Testis (tissue), 3 donors: ENCODE results near the gene LYRM4. TPM values are rescaled to one million over a fixed set of nuclear protein-coding genes. Genes with fewer than 3 reads are reported as not detected.

Source experiments
- DNase-seq: peaks from one replicate; pipeline ENCODE4 v3.0.0-alpha.2; 2019
- H3K27ac ChIP-seq, 2 donors: fragments of 200-600 bp; sonication (generic); one replicate each; pipeline ENCODE4 v1.5.1; 2019
- H3K27me3 ChIP-seq: fragments of 200-600 bp; sonication (generic); one replicate; pipeline ENCODE4 v1.5.1; 2019
- H3K36me3 ChIP-seq: fragments of 200-600 bp; sonication (generic); one replicate; pipeline ENCODE4 v1.5.1; 2017; ENCODE audit warnings: low read depth; ENCODE audit errors: missing control alignments
- H3K4me1 ChIP-seq: fragments of 200-600 bp; sonication (generic); one replicate; pipeline ENCODE4 v1.5.1; 2019
- H3K4me3 ChIP-seq, 2 donors: fragments of 200-600 bp; sonication (generic); one replicate each; pipeline ENCODE4 v1.5.1; 2017 to 2019
- H3K9me3 ChIP-seq: fragments of 200-600 bp; sonication (generic); one replicate; pipeline ENCODE4 v1.5.1; 2017
- POLR2A ChIP-seq: fragments of 450-650 bp; IDR thresholded peaks from one replicate; pipeline ENCODE4 v1.6.1; 2017; ENCODE audit warnings: antibody characterized with exemption, mild to moderate bottlenecking, moderate library complexity
- WGBS, 2 donors: methylation state at CpG; one replicate each; pipeline ENCODE4 v1.1.5; 2018; 5-methylcytosine and 5-hydroxymethylcytosine counted together
- intact Hi-C: fragments of 100-400 bp; cut with DNase I; formaldehyde crosslinking; loops from one replicate; pipeline ENCODE4 v1.15.1; 2023; ENCODE audit warnings: low total_unique reads
- polyA plus RNA-seq: library from polyadenylated mRNA; stranded (reverse); fragments of 350-450 nt; fragmentation: Illumina TruSeq; extraction: RNeasy Lipid Tissue Mini Kit (QIAGEN cat#74804); gene quantifications from one replicate; pipeline ENCODE4 v1.2.3, GENCODE V29; 2014; ENCODE audit warnings: low read depth, low replicate concordance; ENCODE audit not compliant: insufficient read depth
- total RNA-seq, 2 donors: library from RNA; depleted of rRNA; stranded (reverse); fragments of >200 nt; gene quantifications; one replicate each; pipeline ENCODE4 v1.2.3, GENCODE V29; 2016
- TF ChIP-seq, protein P1 (sequence below), 3 experiments: fragments of 450-650 bp in 2 of 3; fragments of 200-600 bp in 1 of 3; sonication (generic) in 1 of 3; IDR thresholded peaks; one replicate each; pipeline ENCODE4 v1.5.1; 2016 to 2019; ENCODE audit warnings: antibody characterized with exemption in 3 of 3, mild to moderate bottlenecking in 2 of 3, moderate library complexity in 1 of 3

Gene LYRM4
- total and polyA plus RNA-seq, 3 donors from 2014 or later: 18.5 to 41.8 (median 23.0) TPM

DNA sequence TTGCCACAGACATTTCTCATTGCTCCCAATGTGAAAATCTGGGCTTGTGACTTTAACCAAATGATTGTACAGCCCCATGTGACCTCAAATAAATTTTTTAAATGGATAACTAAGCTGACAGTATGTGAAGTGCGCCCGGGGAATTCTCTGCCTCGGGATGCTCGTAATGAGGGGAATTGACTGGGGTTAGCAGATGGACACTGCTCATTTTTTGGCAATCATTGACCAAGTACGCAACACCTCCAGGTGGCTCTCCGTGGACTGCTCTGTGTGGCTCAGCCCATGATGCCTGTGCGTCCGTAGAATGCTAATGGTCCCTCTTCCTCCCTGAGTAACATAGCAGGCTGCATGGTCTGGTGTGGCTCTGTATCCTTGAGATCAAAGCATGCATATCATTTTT is 42.9 kb upstream of the LYRM4 start:
- no peak overlapping the region for H3K27ac ChIP-seq
- no peaks in the 10 kb centered on the region for H3K27me3 ChIP-seq
- no peaks in the 10 kb centered on the region for H3K9me3 ChIP-seq
- H3K4me3 ChIP-seq: no peak overlapping the region
- no peaks in the 10 kb centered on the region for H3K36me3 ChIP-seq
- intact Hi-C loops: no loop called here
- DNase-seq: no peak
- no peak for TF ChIP-seq POLR2A
- TF ChIP-seq, protein P1, sequence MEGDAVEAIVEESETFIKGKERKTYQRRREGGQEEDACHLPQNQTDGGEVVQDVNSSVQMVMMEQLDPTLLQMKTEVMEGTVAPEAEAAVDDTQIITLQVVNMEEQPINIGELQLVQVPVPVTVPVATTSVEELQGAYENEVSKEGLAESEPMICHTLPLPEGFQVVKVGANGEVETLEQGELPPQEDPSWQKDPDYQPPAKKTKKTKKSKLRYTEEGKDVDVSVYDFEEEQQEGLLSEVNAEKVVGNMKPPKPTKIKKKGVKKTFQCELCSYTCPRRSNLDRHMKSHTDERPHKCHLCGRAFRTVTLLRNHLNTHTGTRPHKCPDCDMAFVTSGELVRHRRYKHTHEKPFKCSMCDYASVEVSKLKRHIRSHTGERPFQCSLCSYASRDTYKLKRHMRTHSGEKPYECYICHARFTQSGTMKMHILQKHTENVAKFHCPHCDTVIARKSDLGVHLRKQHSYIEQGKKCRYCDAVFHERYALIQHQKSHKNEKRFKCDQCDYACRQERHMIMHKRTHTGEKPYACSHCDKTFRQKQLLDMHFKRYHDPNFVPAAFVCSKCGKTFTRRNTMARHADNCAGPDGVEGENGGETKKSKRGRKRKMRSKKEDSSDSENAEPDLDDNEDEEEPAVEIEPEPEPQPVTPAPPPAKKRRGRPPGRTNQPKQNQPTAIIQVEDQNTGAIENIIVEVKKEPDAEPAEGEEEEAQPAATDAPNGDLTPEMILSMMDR (IDR thresholded peaks at IDR 0.05): no peak
- H3K4me1 ChIP-seq: no peaks in the 10 kb centered on the region
- WGBS, 2 donors: 91 to 98% methylated on average over 8 of the region's 8 CpGs

DNA sequence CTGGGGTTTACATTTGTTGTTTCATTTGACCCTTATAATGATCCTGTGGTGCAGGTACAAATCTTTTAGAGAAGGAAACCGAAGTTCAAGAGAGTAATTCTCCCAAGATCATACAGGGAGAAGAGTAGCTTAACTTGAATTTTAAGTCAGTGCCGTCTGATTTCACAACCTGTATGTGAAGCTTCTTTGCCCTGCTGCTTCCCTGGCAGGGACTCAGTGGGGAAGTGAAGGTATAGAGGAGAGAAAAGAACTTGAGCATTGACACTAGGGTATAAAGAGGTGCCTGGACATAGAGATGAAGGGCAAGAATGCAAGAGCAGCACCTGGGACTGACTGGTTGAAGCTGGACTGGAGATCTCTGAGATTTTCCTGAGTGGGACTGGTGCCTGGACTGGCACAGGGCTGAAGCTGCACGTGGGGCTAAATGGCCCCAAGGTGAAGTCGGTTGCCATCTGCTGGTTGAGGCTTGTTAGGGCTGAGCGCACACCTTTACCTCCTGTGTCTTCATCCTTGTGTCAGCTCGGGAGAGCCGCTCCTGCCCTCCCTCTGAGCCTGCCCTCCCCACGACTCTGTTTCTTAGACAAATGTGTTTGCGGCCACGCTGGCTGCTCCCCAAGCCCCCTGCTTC is 42.4 kb upstream of the LYRM4 start:
- no peak for TF ChIP-seq POLR2A
- TF ChIP-seq, protein P1 (IDR thresholded peaks at IDR 0.05): peak in 1 of 3 experiments; percentile 9
- intact Hi-C loops: no loop called here
- Histone ChIP-seq H3K36me3 (no peaks in the 10 kb centered on the region), H3K9me3 (no peaks in the 10 kb centered on the region), H3K27me3 (no peaks in the 10 kb centered on the region), H3K4me3 (no peak overlapping the region), H3K27ac (no peak overlapping the region), H3K4me1 (no peaks in the 10 kb centered on the region)
- peak; percentile 34 for DNase-seq
- 71 to 80% methylated on average over 8 to 10 of the region's 10 CpGs for WGBS, 2 donors

- no peak for DNase-seq
- no peaks in the 10 kb centered on the region for H3K9me3 ChIP-seq
- no peaks in the 10 kb centered on the region for H3K27me3 ChIP-seq
- TF ChIP-seq, protein P1 (IDR thresholded peaks at IDR 0.05): no peak
- TF ChIP-seq POLR2A: no peak
- H3K4me1 ChIP-seq: no peaks in the 10 kb centered on the region
- no peak overlapping the region for H3K27ac ChIP-seq
- intact Hi-C loops: no loop called here
- 71 to 82% methylated on average over 10 of the region's 10 CpGs for WGBS, 2 donors
- H3K4me3 ChIP-seq: no peak overlapping the region
- no peaks in the 10 kb centered on the region for H3K36me3 ChIP-seq
Observed at GRCh38 chr6:5302220-5302946, 41.6 kb upstream of the LYRM4 start.

DNA sequence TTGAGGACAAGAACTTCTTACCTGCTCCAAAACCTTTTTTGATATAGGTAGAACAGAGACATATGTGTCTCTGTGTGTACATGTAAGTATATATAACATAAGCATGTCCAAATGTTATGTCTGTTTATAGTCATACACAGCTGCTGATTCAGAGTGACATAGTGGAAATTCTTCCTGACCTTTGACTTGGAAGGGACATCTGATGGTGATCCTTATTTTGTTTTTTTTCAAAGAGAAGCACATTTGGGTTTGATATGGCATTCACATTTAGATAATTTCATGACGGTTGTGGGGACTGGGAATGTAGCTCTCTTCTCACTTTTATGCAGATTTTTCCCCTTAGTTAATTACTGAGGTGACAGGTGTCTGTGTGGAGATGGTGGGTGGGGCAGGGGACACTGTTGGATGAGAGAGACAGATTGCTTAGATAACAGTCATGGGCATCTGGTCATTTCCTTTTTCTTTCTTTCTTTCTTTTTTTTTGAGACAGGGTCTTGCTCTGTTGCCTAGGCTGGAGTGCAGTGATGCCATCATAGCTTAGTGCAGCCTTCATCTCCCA is 39.5 kb upstream of the LYRM4 start:
- no peaks in the 10 kb centered on the region for H3K36me3 ChIP-seq
- 76 to 79% methylated on average over 1 of the region's 1 CpG for WGBS, 2 donors
- intact Hi-C loops: no loop called here
- no peaks in the 10 kb centered on the region for H3K9me3 ChIP-seq
- no peak for TF ChIP-seq POLR2A
- TF ChIP-seq, protein P1 (IDR thresholded peaks at IDR 0.05): no peak
- H3K27me3 ChIP-seq: no peaks in the 10 kb centered on the region
- no peak for DNase-seq
- H3K4me3 ChIP-seq: no peak overlapping the region
- no peaks in the 10 kb centered on the region for H3K4me1 ChIP-seq
- no peak overlapping the region for H3K27ac ChIP-seq
